Heart left ventricle (tissue), 13 donors: Measurements from ENCODE around the gene CRIM1.
A peak's percentile ranks its signal among the peaks of the same experiment; 100 is the strongest.

Source experiments
- CTCF ChIP-seq, 12 donors: fragments of 200-600 bp; sonication (generic) in 4 of 12; IDR thresholded peaks; one replicate each; pipeline versions ENCODE4 v1.5.0 to v1.8.0; 2018 to 2022; ENCODE audit warnings: antibody characterized with exemption in 12 of 12, mild to moderate bottlenecking in 5 of 12
- POLR2A ChIP-seq, 2 donors: fragments of 450-650 bp; IDR thresholded peaks; one replicate each; pipeline ENCODE4 v1.6.1; 2017; ENCODE audit warnings: antibody characterized with exemption in 2 of 2, mild to moderate bottlenecking in 2 of 2, moderate library complexity in 2 of 2
- donor health status: ischemic (EF 13 %, LVEDD 7.1; RV severe dilation, severe dysfunction).
- donor health status: DM: no; HTN: yes; CAD: no.
- donor health status: DM: no; HTN: no; CAD: no.
- donor health status: ischemic (EF 25% LVEDD 6.9; RV normal size, moderate dysfunction).
- donor health status: ischemic (EF 25% LVEDD 5.7; RV mildly dilated, moderate dysfunction).
- donor health status: ischemic (EF 35%, LVEDD 5.7; RV mildly dilated, moderate dysfunction).
- donor health status: nonischemic (EF 11% LVEDD 7.7; RV severe dilation, severe dysfunction).
- donor health status: DM: yes; HTN: yes; CAD: no.
- donor health status: PGD.
- donor health status: ischemic (EF 29% LVEDD 5.4; RV normal size, mild dysfunction).
- donor health status: nonischemic (EF 23%, LVEDD 6.1; RV moderate dilation, normal function).

- peak in 6 of 12 donors; percentile 6 to 44 (median 38) for TF ChIP-seq CTCF (IDR thresholded peaks at IDR 0.05)
- no peak for TF ChIP-seq POLR2A (IDR thresholded peaks at IDR 0.05)
Measured at GRCh38 chr2:36530983-36531354, 175.4 kb downstream of the CRIM1 start.
